Raji (cell line): Measurements from ENCODE around the gene SP2.

ENCODE experiments used
- POLR2A ChIP-seq: IDR thresholded peaks from 2 replicates; pipeline ENCODE4 v1.6.1; 2011; ENCODE audit warnings: low read depth, low read length, control low read depth; ENCODE audit not compliant: insufficient read depth

Gene SP2

GRCh38 chr17:47895347-47895855 is 635 bp upstream of the SP2 start:
- peak; percentile 93 for TF ChIP-seq POLR2A

- TF ChIP-seq POLR2A, result no peak
Measured at GRCh38 chr17:47896672-47897490, 845 bp downstream of the SP2 start.

GRCh38 chr17:47897561-47897960 is 1.5 kb downstream of the SP2 start:
- TF ChIP-seq POLR2A, result no peak

GRCh38 chr17:47898241-47898640 is 2.2 kb downstream of the SP2 start:
- no peak for TF ChIP-seq POLR2A

- no peak for TF ChIP-seq POLR2A
Measured at GRCh38 chr17:47899643-47900042, 3.6 kb downstream of the SP2 start.

GRCh38 chr17:47901423-47901822 is 5.4 kb downstream of the SP2 start:
- no peak for TF ChIP-seq POLR2A

- no peak for TF ChIP-seq POLR2A
Measured at GRCh38 chr17:47902039-47902744, 6.2 kb downstream of the SP2 start.

- TF ChIP-seq POLR2A, result no peak
Measured at GRCh38 chr17:47905221-47905733, 9.2 kb downstream of the SP2 start.

GRCh38 chr17:47906443-47906842 is 10.4 kb downstream of the SP2 start:
- TF ChIP-seq POLR2A, result no peak

GRCh38 chr17:47907932-47908562 is 12.0 kb downstream of the SP2 start:
- TF ChIP-seq POLR2A, result no peak

GRCh38 chr17:47913050-47913449 is 17.0 kb downstream of the SP2 start:
- no peak for TF ChIP-seq POLR2A

GRCh38 chr17:47914306-47914948 is 18.4 kb downstream of the SP2 start:
- TF ChIP-seq POLR2A, result no peak

- TF ChIP-seq POLR2A, result no peak
Measured at GRCh38 chr17:47915776-47916398, 19.9 kb downstream of the SP2 start.

GRCh38 chr17:47916489-47917208 is 20.6 kb downstream of the SP2 start:
- TF ChIP-seq POLR2A, result no peak
